ENCODE measurements around the gene NF1.

The NF1 gene

DNA sequence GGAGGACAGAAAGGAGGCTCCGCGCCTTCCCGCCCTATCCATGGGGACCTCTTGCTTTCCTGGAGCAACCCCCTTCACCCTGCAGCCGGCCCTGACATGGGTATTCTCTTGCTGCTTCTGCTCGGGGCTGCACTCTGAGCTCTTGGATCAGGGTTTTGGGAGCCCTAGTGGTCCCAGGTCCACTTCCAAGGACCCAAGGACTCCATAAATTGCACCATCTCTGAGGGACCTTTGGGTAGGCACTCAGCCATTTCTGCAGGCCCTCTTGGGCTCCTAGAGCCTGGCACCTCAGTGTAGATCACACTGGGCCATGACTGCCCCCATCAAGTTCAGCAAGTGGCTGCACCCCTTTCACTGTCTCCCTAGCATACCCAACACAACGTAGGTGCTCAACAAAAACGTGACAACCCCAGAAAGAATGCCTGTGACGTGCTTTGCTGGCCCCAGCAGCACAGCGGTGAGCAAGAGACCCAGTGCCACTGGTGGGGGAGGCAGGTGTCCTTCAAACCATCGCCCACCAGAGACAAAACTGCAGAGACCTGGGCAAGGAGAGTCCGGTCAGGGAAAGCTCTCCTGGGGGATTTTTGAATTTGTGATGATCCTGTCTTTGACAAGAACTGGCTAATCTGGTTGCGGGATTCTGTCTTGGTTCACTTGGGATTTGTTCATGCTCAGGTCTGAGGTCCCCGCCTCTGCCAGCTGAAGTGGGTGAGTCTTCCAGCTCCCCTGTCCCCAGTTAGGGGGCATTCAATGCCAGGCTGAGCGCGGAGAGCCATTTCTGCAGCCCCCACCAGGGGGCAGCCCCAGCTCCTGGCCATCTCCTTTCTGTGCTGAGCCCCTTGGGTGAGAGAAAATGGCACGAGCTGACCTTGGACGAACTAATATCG lies 294.2 kb downstream of the NF1 start:
- DNase-seq (ENCODE audit: low read depth), result no peak

- no peak for DNase-seq (ENCODE audit: low read depth)
Observed at GRCh38 chr17:31389657-31390381, 295.0 kb downstream of the NF1 start.

DNA sequence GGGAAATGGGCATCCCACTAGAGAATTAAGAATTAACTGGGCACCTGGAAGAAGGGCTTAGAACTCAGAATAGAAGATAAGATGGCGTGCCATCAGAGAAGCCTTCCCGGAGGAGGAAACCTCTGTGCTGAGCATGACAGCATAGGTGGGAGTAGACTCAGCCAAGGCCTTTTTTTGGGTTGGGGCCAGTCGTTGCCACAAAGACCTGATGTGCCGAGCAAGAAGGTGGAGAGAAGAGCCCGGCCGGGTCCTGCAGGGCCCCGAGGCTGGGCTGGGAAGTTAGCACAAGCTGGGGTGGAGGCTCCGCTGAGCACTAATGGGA lies 295.6 kb downstream of the NF1 start:
- no peak for DNase-seq (ENCODE audit: low read depth)

GRCh38 chr17:31390748-31391495 lies 296.1 kb downstream of the NF1 start:
- no peak for DNase-seq (ENCODE audit: low read depth)

- no peak for DNase-seq (ENCODE audit: low read depth)
Observed at GRCh38 chr17:31391496-31391949, 296.7 kb downstream of the NF1 start, which contains the start of gene RAB11FIP4. Gene RAB11FIP4, plus strand, starts transcription at chr17:31391675. Its CDS starts 178 bp downstream, at chr17:31391853.

DNA sequence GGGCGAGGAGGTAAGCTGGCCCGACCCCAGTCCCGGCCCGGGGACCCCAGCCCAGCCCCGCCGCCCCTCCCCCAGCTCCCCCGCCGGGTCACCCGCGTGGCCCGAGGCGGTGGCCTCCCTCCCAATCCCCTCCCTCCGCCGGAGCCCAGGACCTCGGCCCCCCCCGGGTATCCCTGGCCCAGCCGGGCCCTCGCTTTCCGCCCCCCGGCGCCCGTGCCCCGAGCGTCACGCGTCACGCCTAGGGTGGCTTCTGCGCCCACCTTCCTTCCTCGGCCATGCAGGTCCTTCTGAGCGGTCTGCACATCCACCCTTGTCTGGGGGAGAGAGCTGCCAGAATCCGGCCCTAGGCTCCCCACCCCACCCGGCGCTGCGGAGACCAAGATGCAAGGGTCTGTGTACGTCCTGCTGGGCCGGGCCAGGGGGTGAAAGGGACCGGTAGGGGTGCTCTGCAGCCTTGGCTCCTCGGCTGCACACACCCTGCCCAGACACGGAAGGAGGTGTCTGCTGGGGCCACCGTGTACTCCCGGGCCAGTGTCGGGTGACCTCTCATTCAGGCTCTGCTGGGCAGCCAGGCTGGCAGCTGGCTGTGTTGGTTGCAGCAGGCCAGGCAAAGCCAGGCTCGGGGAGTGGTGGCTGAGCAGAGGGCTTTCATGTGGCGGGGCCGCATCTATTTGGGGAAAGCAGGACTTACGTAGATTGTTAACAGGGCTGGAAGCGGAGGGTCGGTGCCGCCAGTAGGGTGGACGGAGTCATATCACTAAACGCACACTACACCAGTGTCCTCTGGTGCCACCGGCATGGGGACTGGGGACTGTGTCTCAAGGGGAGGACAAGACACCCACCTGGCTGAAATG lies 297.5 kb downstream of the NF1 start:
- no peak for DNase-seq (ENCODE audit: low read depth)

- no peak for DNase-seq (ENCODE audit: low read depth)
Observed at GRCh38 chr17:31392856-31393748, 298.3 kb downstream of the NF1 start.

- DNase-seq (ENCODE audit: low read depth), result no peak
Observed at GRCh38 chr17:31393749-31394146, 299.0 kb downstream of the NF1 start.

DNA sequence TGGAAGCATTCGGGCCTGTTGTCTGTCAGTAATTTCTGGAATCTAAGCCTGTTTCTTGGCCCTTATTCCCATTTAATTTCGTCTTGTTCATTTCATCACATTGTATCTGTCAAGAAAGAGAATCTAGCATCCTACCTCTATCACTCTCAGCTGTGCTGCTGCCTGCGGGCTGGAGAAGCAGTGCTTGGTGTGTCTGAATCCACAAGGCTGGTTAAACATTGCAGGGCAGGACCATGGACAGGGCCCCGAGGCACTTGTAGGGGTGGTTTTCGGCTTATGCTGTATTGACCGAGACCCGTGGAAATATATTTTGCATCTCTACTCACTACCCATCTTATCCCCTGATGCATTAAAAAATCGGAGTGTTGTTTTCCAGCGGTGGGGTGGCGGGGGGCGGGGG lies 299.8 kb downstream of the NF1 start:
- DNase-seq (ENCODE audit: low read depth), result no peak

GRCh38 chr17:31397256-31397939 lies 302.6 kb downstream of the NF1 start:
- DNase-seq (ENCODE audit: low read depth), result no peak

GRCh38 chr17:31398381-31399311 lies 303.9 kb downstream of the NF1 start:
- no peak for DNase-seq (ENCODE audit: low read depth)

DNA sequence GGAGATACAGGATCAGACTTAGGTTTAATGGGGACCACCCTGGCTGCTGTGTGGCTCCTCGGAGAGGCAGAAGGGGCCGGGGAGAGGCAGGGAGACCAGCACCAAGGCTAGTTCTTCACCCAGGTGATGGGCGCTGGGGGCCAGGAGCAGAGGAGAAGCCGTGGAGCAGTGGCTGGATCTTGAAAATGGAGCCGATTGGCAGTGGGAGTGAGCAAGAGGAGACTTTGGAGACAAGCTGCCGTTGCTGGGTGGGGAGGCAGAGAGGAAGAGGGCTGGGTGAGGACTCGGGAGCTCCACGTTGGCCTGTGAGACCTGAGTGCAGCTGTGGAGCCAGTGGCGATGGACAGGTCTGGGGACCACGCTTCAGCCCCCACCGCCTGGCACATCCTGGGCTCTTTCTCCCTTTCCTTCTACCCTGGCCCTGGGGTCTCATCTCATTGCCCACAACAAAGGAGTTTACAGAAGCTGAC lies 305.7 kb downstream of the NF1 start:
- DNase-seq (ENCODE audit: low read depth), result no peak

DNA sequence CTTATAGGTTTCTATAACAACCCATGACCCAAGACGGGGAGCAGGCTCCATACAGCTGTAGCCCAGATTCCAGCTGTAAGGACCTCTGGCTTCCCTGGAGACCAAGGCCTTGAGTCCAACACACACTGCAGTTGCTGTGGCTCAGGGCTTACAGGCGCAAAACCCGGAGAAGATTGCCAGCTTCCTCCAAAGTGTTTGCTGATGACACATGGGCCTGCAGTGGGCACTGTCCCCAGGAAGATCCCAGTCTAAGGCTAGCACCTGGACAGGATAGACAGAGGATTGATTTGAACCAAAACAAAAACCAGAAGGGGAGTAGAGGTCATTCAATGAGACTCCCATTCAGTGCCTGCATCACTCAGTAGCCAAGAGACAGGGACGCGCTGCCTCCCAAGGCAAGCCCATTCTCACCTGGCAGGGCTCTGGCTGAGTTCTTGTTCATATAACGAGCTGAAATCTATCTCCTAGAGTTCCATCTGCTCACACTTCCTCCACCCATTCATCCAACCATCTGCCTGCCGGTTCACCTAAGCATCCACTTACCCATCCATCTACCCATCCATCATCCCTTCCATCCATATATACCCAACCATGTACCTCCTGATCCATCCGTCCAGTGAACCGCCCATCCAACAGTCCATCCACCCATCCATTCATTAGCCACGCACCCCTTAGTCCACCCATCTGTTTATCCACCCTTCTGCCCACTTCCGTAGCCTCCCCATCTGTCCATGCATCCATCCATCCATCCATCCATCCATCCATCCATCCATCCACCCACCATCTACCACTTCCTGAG lies 306.9 kb downstream of the NF1 start:
- DNase-seq (ENCODE audit: low read depth), result no peak

DNA sequence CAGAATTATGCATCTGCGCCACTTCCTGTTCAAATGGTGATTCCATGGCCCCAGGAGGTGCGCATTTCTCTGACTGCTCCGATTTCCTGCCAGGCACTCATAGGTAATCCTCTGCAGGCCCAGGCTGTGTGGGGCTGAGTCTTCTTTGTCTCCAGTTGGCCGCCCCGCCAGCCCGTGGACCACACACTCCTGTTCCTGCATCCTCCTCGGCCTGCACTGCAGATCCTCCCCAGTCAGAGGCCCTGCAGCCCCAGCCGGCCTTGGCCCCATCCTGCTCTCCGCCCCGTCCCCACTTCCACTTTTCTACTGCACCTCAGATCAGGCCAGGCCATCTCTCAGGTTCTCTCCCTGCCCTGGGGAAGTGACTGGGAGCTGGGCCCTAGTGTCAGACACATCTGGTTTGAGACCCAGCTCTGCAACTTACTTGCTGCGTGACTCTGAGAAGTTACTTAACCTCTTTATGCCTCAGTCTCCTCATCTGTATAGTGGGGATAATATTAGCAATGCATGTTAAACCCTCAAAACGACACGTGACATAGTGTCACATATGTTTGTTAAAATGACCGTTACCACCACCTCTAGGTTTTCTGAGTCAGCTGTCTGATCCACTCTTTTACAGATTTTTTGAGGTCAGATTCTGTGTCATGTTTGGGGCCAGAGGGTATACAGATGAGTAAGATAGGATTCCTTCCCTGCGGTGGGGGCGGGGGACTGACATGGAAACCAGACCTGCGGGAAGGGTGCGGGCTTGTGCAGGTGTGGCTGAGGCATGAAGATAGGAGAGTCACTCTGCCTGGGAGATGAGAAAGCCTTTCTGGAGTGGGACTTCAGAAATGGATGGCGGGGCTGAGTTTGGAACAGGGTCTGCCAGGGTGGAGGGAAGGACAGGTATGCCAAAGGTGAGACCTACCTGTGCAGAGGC lies 309.5 kb downstream of the NF1 start:
- DNase-seq (ENCODE audit: low read depth), result no peak

DNA sequence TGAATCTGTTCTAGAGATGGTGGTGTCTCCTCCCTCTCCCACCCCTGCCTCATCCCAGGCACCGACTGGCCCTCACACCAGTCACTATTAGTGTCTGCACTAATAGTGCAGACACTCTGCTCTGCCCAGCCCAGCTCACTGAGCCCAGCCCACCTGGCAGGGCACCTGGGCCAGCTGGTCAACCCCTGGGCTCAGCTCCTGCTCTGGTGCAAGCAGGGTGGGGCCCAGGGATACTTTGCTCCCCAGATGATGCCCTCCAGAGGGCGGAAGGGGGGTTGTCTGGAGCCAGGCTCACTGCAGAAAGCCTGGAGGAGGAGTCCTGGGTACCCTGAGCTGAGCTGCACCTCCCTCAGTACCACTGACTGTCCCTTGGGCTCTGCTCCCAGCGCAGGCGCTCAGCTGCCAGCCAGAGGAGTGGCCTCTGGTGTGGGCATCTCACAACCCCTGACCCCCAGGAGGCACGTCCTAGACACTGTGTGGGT lies 311.2 kb downstream of the NF1 start:
- no peak for DNase-seq (ENCODE audit: low read depth)

- no peak for DNase-seq (ENCODE audit: low read depth)
Observed at GRCh38 chr17:31408586-31408985, 313.8 kb downstream of the NF1 start.
